Measurements from ENCODE around the gene SLC22A24. TPM values are rescaled to one million over a fixed set of nuclear protein-coding genes. Genes with fewer than 3 reads are reported as not detected.

SLC22A24 gene
- total and polyA plus RNA-seq, 2 experiments from 2014 or later = not detected

DNA sequence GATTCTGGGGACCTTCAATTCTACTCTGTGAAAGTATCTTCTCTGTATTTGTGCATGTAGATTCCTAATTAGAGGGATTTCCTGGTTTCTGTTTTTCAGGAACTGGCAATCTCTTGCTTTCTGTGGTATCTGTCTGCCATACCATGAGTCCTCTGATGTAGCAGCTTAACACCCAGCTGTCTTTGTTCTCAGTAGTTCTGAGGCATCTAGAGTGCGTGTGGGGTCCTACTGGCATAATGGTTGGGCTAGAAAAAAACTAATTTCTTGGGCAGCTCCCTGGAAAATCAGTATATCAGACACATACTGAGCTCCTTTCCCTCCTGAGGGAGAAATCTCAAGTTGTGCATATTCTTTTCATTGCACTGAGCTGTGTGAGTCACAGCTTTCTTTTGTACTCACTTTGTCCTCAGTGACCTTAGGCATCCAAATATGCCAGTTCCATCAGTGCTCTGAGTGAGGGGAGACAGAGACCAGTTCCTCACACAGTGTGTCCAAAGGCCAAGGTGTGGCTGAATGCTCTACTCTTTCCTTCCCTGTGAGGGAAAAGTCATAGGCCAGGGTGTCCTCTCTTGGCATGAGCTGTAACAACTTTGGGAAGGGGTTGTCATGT lies 35.5 kb upstream of the SLC22A24 start (continued):
- TF ChIP-seq ZNF462 (CRISPR knock-in tag; IDR thresholded peaks at IDR 0.05) = no peak

GRCh38 chr11:63177872-63178271 lies 33.9 kb upstream of the SLC22A24 start:
- no peaks in the 10 kb centered on the region for H3K36me3 Mint-ChIP-seq (ENCODE audit: low read depth)
- no peaks in the 10 kb centered on the region for H3F3A ChIP-seq (replicated peaks; ENCODE audit: low read depth)
- no peak overlapping the region for H3K4me3 Mint-ChIP-seq
- H2AFZ ChIP-seq = no peak overlapping the region
- H3K4me3 ChIP-seq = no peak overlapping the region
- peaks cover 4% of the 10 kb centered on the region; the same call in 1 of the 2 replicates for H3K9me2 ChIP-seq (ENCODE audit: insufficient read depth)
- no peaks in the 10 kb centered on the region for H3K79me2 ChIP-seq (replicated peaks; ENCODE audit: insufficient read depth)
- no peaks in the 10 kb centered on the region for H3K9me3 Mint-ChIP-seq
- no peak overlapping the region for H3K27ac ChIP-seq (ENCODE audit: low read depth)
- peaks cover 31% of the 10 kb centered on the region for H3K4me1 ChIP-seq (ENCODE audit: insufficient read depth)
- no peaks in the 10 kb centered on the region for H3K27me3 Mint-ChIP-seq (ENCODE audit: insufficient read depth, low read depth, poor library complexity)
- H3K4me1 Mint-ChIP-seq = peaks cover 32% of the 10 kb centered on the region
- H4K20me1 ChIP-seq (replicated peaks; ENCODE audit: insufficient read depth) = no peaks in the 10 kb centered on the region
- no peak for TF ChIP-seq EZH2 (IDR thresholded peaks at IDR 0.05; ENCODE audit: low read depth, unreplicated experiment)
- TF ChIP-seq CTCF (conservative IDR thresholded peaks at IDR 0.05; ENCODE audit: low read depth in 2 of 2) = no peak
- TF ChIP-seq, protein P1, sequence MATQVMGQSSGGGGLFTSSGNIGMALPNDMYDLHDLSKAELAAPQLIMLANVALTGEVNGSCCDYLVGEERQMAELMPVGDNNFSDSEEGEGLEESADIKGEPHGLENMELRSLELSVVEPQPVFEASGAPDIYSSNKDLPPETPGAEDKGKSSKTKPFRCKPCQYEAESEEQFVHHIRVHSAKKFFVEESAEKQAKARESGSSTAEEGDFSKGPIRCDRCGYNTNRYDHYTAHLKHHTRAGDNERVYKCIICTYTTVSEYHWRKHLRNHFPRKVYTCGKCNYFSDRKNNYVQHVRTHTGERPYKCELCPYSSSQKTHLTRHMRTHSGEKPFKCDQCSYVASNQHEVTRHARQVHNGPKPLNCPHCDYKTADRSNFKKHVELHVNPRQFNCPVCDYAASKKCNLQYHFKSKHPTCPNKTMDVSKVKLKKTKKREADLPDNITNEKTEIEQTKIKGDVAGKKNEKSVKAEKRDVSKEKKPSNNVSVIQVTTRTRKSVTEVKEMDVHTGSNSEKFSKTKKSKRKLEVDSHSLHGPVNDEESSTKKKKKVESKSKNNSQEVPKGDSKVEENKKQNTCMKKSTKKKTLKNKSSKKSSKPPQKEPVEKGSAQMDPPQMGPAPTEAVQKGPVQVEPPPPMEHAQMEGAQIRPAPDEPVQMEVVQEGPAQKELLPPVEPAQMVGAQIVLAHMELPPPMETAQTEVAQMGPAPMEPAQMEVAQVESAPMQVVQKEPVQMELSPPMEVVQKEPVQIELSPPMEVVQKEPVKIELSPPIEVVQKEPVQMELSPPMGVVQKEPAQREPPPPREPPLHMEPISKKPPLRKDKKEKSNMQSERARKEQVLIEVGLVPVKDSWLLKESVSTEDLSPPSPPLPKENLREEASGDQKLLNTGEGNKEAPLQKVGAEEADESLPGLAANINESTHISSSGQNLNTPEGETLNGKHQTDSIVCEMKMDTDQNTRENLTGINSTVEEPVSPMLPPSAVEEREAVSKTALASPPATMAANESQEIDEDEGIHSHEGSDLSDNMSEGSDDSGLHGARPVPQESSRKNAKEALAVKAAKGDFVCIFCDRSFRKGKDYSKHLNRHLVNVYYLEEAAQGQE (IDR thresholded peaks at IDR 0.05; ENCODE audit: unreplicated experiment) = no peak
- TF ChIP-seq ZNF331 (CRISPR knock-in tag; IDR thresholded peaks at IDR 0.05; ENCODE audit: low read depth) = no peak
- TF ChIP-seq CREB1 (CRISPR knock-in tag; IDR thresholded peaks at IDR 0.05; ENCODE audit: low read depth) = no peak
- H3K4me2 ChIP-seq = no peak overlapping the region
- H3K27me3 ChIP-seq (ENCODE audit: insufficient read depth) = no peaks in the 10 kb centered on the region
- no peak overlapping the region for H3K27ac Mint-ChIP-seq
- no peak for DNase-seq (ENCODE audit: low spot score)
- no peaks in the 10 kb centered on the region for H3K36me3 ChIP-seq (ENCODE audit: insufficient read depth)
- ATAC-seq = no peak

Measured in GM23338 (cell line).